Liver (tissue), 9 donors: Measurements from ENCODE around the gene CLCNKB. TPM values are rescaled to one million over a fixed set of nuclear protein-coding genes. Genes with fewer than 3 reads are reported as not detected.

Source experiments
- DNase-seq: peaks from one replicate; pipeline ENCODE4 v3.0.0-alpha.2; 2017; ENCODE audit warnings: low spot score
- H3K27ac ChIP-seq, 2 donors: one replicate each; pipeline ENCODE4 v1.7.0; 2013; ENCODE audit warnings: inconsistent platforms in 2 of 2, low read length in 2 of 2, control low read depth in 1 of 2, low read depth in 1 of 2, mild to moderate bottlenecking in 1 of 2
- H3K27me3 ChIP-seq, 4 donors: one replicate each; pipeline versions ENCODE4 v1.6.1 to v1.7.0; 2013; ENCODE audit warnings: low read length in 3 of 4, inconsistent platforms in 1 of 4, mild to moderate bottlenecking in 1 of 4, moderate library complexity in 1 of 4; ENCODE audit not compliant: control insufficient read depth in 4 of 4, insufficient read depth in 4 of 4
- H3K36me3 ChIP-seq, 4 donors: one replicate each; pipeline versions ENCODE4 v1.6.1 to v1.7.0; 2013; ENCODE audit warnings: low read length in 3 of 4, mild to moderate bottlenecking in 3 of 4, low read depth in 1 of 4, moderate library complexity in 1 of 4; ENCODE audit not compliant: control insufficient read depth in 4 of 4, insufficient read depth in 3 of 4
- H3K4me1 ChIP-seq, 4 donors: one replicate each; pipeline versions ENCODE4 v1.6.1 to v1.7.0; 2013; ENCODE audit warnings: low read length in 3 of 4, mild to moderate bottlenecking in 3 of 4, moderate library complexity in 1 of 4; ENCODE audit not compliant: control insufficient read depth in 4 of 4, insufficient read depth in 4 of 4
- H3K4me3 ChIP-seq, 3 donors: one replicate each; pipeline versions ENCODE4 v1.6.1 to v1.7.0; 2013; ENCODE audit warnings: low read length in 3 of 3, control low read depth in 1 of 3, low read depth in 1 of 3, mild to moderate bottlenecking in 1 of 3
- H3K9ac ChIP-seq, 2 donors: one replicate each; pipeline ENCODE4 v1.7.0; 2013; ENCODE audit warnings: low read length in 2 of 2, mild to moderate bottlenecking in 2 of 2, moderate library complexity in 2 of 2, control low read depth in 1 of 2, low read depth in 1 of 2
- H3K9me3 ChIP-seq, 4 donors: one replicate each; pipeline versions ENCODE4 v1.6.1 to v1.7.0; 2013; ENCODE audit warnings: low read length in 3 of 4; ENCODE audit not compliant: control insufficient read depth in 4 of 4
- FOXA1 ChIP-seq: IDR thresholded peaks from 2 replicates; pipeline ENCODE4 v1.6.1; 2016; ENCODE audit warnings: antibody characterized with exemption
- GABPA ChIP-seq, 2 donors: IDR thresholded peaks in 1 of 2; conservative IDR thresholded peaks in 1 of 2; 2 replicates each; pipeline ENCODE4 v1.6.1; 2016; ENCODE audit warnings: antibody characterized with exemption in 2 of 2, mild to moderate bottlenecking in 1 of 2, moderate library complexity in 1 of 2
- HNF4A ChIP-seq, 2 donors: conservative IDR thresholded peaks; 2 replicates each; pipeline ENCODE4 v1.6.1; 2016; ENCODE audit warnings: antibody characterized with exemption in 2 of 2, mild to moderate bottlenecking in 2 of 2
- HNF4G ChIP-seq: IDR thresholded peaks from 2 replicates; pipeline ENCODE4 v1.6.1; 2016; ENCODE audit warnings: antibody characterized with exemption
- RXRA ChIP-seq, 2 donors: IDR thresholded peaks; 2 replicates each; pipeline ENCODE4 v1.6.1; 2017 to 2018; ENCODE audit warnings: antibody characterized with exemption in 2 of 2, mild to moderate bottlenecking in 1 of 2
- SP1 ChIP-seq: IDR thresholded peaks from 2 replicates; pipeline ENCODE4 v1.6.1; 2018; ENCODE audit warnings: antibody characterized with exemption, mild to moderate bottlenecking
- TAF1 ChIP-seq: conservative IDR thresholded peaks from 2 replicates; pipeline ENCODE4 v1.6.1; 2016; ENCODE audit warnings: antibody characterized with exemption, mild to moderate bottlenecking
- ZBTB33 ChIP-seq: IDR thresholded peaks from 2 replicates; pipeline ENCODE4 v1.6.1; 2016; ENCODE audit warnings: antibody characterized with exemption
- WGBS: extraction: QIAGEN DNeasy Blood & Tissue Kit; methylation state at CpG from one replicate; pipeline ENCODE4 v1.1.7; 2013; 5-methylcytosine and 5-hydroxymethylcytosine counted together
- polyA plus RNA-seq, 2 donors: library from polyadenylated mRNA; stranded (reverse) in 1 of 2; unstranded in 1 of 2; fragments of 200-250 nt in 1 of 2; fragments of >200 nt in 1 of 2; fragmentation: Nextera tagmentation in 1 of 2; extraction: Ambion mirVana in 1 of 2; gene quantifications; one replicate each; pipeline versions ENCODE4 v1.2.1 to v1.2.3, GENCODE V29; 2013 to 2015
- total RNA-seq, 2 donors: library from RNA; depleted of rRNA; stranded (reverse); fragments of >200 nt; gene quantifications; one replicate each; pipeline ENCODE4 v1.2.3, GENCODE V29; 2014
- donor health status: healthy.
- donor health status: healthy.
- donor health status: healthy.
- donor health status: healthy.
- donor health status: healthy.

Gene CLCNKB
- total and polyA plus RNA-seq, 4 donors = not detected

GRCh38 chr1:16075337-16076030 is 31.9 kb downstream of the CLCNKB start:
- H3K36me3 ChIP-seq = no peaks in the 10 kb centered on the region
- WGBS = 74% methylated on average over 11 of the region's 11 CpGs
- H3K27ac ChIP-seq = no peak overlapping the region
- no peaks in the 10 kb centered on the region for H3K27me3 ChIP-seq
- H3K4me1 ChIP-seq = peaks cover 4 to 24% (median 12%) of the 10 kb centered on the region in 4 donors
- no peak for DNase-seq
- no peak overlapping the region for H3K9ac ChIP-seq
- H3K9me3 ChIP-seq = no peaks in the 10 kb centered on the region
- TF ChIP-seq GABPA (IDR thresholded peaks at IDR 0.05 in 1 of 2, conservative IDR thresholded peaks at IDR 0.05 in 1 of 2) (no peak), RXRA (IDR thresholded peaks at IDR 0.05) (no peak), ZBTB33 (no peak)
- H3K4me3 ChIP-seq = no peak overlapping the region

DNA sequence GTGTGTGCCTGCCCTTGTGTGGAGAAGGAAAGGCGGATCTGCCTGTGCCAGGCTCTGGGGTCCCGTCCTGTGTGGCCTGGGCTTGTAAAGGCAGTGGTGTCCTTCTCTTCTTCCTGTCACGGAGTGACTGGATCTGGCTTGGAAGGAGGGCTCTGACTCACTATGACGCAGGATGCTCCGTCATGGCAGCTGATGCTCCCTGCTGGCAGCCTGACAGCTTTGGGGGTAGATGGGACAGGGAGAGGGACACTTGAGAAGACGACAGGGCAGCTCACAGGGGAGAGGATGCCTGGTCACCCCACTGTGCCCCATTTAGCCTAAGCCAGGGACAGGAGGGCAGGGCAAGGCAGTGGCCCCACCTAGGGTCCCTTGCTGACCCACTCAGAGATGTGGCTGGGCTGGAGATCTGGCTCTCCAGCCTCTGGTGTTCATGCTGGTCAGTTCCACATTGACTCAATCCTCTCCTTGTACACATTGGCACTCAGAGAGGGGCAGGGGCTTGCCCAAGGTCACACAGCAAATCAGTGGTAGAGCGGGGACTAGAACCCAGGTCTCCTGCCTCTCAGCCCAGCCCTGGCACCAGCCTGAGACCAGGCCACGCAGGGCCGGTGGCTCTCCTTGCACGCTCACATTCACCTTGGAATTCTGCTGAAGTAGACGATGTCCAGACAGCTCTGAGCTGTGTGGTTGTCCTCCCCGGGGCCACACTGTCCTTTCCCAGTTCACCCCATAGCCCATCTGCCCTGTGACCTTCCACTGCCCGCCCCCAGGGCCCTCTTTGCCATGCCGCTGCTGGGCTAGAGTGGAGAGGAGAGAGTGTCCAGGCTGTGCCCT is 32.7 kb downstream of the CLCNKB start:
- Histone ChIP-seq H3K9ac (no peak overlapping the region), H3K9me3 (no peaks in the 10 kb centered on the region), H3K4me3 (no peak overlapping the region), H3K27me3 (no peaks in the 10 kb centered on the region), H3K4me1 (peaks cover 4 to 24% (median 12%) of the 10 kb centered on the region in 4 donors), H3K36me3 (no peaks in the 10 kb centered on the region), H3K27ac (no peak overlapping the region)
- 85% methylated on average over 14 of the region's 14 CpGs for WGBS
- no peak for DNase-seq
- peak; percentile 2 for TF ChIP-seq SP1
- no peak for TF ChIP-seq TAF1

GRCh38 chr1:16076865-16077238 is 33.3 kb downstream of the CLCNKB start:
- Histone ChIP-seq H3K27me3 (no peaks in the 10 kb centered on the region), H3K27ac (no peak overlapping the region), H3K36me3 (no peaks in the 10 kb centered on the region), H3K9ac (no peak overlapping the region), H3K4me3 (no peak overlapping the region), H3K4me1 (peaks cover 4 to 24% (median 12%) of the 10 kb centered on the region in 4 donors), H3K9me3 (no peaks in the 10 kb centered on the region)
- WGBS = 51% methylated on average over 11 of the region's 11 CpGs
- TF ChIP-seq FOXA1 (no peak), HNF4A (conservative IDR thresholded peaks at IDR 0.05) (peak in 1 of 2 donors; percentile 36), HNF4G (no peak), RXRA (IDR thresholded peaks at IDR 0.05) (peak; percentile 37 to 67)
- DNase-seq = no peak
